NCI-H1417 (cell line): ENCODE measurements around the gene BAIAP3.

ENCODE experiments used
- DNase-seq, 3 experiments: peaks; one replicate each; lab custom pipeline; 2025; lab: John Stamatoyannopoulos, UW

BAIAP3 gene

DNA sequence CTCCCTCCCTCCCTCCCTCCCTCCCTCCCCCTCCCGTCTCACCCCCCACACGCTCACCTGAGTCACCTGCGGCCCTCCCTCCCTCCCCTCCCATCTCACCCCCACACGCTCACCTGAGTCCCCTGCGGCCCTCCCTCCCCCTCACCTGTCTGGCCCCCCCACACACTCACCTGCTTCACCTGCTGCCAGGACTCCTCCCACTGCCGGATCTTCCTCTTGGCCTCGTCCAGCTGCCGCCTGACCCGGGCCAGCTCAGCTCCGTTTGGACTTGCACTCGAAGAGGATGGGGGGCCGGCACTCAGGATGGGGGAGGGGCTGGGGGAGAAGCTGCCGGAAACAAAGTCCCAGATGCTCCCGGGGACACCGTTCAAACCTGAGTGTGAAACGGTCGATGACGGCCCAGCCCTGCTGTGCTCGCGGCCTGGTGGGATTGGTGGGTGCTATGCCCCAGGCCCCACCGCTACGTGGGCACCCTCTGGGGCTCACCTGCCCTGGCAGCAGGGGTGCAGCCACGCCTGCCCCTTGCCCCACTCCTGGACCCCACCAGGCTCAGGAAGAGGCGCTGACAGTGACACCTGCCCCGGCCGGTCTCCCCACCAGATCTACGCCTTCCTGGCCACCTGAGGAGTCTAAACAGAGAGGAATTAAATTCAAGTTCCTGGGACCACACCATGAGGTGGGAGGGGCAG is 34.2 kb downstream of the BAIAP3 start:
- DNase-seq = peak; percentile 66 to 81 (median 79)

DNA sequence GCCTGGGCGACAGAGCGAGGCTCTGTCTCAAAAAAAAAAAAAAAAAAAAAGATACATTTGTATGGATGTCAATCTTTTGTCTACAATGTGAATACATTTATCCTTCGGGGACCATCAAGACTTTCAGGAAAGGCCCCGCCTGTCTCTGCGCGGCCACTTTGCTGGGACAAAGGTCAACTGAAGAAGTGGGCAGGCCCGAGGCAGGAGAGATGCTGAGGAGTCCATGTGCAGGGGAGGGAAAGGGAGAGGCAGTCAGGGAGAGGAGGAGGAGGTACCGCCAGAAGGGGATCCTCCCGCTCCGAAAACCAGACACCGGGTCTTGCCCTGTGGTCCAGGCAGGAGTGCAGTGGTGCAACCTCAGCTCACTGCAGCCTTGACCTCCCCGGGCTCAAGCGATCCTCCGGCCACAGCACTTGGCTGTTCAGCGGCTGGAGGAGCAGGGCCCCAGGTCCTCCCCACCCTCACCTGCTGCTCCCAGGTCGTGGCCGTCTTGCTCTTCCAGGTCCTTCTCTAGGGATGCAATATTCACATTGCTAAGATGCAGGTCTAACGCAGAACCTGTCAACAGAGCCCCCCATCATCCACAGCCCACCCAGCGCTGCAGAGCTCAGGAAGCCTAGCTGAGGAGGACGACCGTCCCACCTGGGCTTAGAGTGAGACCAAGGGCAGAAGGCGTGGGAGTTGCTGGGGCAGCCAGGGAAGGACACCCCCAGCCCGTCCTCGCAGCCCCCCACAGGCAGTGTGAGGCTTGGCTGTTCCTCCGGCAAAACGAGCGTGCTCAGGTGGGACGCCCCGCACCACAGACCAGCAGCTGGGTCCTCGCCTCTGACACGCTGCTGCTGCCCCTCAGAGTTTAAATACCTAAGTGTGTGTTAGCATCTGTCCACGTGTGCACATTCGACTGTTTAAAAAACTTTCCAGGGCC is 37.9 kb downstream of the BAIAP3 start:
- no peak for DNase-seq

DNA sequence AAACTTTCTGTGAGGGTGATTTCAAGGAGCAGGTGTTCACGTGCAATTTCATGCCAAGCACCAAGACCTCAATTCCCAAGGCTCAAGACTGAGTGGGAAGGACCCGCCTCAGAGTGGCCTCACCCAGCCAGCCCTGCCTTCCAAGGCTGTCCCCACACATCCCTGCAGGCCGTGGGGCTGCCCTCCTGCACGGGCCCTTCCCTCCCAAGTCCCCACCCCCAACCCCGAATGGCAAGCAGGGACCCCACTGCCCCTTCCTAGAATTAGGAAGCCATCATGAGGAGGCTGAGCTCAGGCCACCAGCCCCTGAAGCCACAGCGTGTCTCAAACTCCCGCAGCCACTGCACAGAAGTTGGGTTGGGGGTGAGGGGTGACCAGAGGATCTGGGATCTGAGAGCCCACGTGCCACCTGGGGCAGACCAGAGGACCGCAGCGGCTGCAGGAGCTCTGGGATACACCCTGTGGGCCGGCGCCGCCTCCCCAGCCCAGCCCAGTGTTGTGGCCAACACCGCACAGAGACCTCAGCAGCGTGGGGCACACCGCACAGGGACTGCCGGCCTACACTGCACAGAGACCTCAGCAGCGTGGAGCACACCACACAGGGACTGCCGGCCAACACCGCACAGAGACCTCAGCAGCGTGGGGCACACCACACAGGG is 39.0 kb downstream of the BAIAP3 start:
- DNase-seq = no peak

DNA sequence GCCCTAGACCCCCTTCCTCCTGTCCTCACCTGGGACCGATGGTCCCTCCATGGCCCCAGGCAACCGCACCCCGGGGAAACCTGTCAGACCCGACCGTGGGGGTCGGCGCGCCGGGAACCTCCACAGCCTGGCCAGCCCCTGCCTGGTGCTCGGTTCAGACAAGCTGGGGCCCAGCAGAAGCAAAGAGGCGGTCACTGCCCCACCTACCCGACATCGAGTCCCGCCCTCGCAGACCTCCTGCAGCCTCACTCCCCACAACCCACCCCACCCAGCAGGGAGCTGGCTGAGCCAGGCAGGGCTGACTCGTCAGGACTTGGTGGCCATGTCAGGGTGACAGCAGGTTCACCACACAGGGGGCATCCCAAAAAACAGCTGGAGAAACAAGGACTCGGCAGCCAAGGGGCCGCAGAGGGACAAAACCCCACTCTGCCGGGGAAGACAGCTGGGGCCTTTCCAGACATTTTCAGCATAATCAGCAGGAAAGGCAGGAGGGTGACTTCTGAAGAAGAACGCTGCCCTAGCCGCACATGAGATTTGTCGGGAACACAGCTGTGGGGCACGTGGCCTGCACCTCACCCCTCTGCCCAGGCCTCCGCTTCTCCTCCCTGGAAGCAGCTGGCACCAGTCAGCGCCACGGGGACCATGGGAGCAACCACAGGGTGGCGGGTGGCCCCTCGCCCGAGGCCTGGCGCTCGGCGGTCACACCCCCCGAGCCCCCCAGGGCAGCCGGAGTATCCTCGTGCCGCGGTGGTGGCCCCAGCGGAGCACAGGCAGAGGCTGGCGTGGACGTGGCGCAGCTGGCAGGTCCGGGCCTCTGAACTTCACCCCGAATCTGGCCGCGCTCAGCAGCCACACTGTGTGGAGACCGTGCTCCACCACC is 41.2 kb downstream of the BAIAP3 start:
- DNase-seq = no peak

DNA sequence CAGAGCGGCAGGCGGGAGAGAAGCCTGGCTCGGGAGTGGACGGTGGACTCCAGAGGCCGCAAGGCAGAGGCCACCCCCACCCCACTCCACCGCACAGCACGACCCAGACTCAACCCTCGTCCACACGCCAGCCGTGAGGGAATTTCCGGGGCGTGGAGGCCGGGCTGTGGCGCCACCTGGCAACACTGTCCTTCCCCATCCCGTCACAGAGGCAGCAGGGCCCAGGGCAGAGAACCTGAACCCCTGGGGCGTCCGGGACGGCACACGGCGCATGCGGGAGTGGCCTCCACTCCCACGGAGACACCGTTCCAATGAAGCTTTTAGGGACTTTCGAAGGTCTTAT is 41.8 kb downstream of the BAIAP3 start:
- DNase-seq = no peak

DNA sequence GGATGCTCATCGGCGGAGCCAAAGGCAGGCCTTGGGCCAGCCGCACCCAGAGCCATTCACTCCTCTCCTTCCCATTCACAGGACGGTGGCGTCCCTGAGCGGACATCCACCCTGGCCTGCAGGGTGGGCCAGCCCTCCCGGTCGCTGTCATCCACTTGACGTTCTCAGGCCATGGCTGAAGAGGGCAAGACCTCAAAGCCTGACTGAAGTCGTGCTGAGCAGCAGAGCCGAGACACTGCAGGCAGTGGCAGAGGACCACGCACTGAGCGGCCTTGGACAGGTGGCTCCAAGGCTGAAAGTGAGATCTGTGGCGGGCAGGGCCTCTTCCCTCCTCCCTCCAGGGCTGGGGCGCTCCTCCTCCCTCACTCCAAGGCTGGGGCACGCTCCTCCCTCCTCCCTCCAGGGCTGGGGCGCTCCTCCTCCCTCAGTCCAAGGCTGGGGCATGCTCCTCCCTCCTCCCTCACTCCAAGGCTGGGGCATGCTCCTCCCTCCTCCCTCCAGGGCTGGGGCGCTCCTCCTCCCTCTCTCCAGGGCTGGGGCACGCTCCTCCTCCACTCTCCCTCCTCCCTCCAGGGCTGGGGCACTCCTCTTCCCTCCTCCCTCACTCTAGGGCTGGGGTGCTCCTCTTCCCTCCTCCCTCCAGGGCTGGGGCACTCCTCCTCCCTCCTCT is 42.4 kb downstream of the BAIAP3 start:
- DNase-seq = no peak

DNA sequence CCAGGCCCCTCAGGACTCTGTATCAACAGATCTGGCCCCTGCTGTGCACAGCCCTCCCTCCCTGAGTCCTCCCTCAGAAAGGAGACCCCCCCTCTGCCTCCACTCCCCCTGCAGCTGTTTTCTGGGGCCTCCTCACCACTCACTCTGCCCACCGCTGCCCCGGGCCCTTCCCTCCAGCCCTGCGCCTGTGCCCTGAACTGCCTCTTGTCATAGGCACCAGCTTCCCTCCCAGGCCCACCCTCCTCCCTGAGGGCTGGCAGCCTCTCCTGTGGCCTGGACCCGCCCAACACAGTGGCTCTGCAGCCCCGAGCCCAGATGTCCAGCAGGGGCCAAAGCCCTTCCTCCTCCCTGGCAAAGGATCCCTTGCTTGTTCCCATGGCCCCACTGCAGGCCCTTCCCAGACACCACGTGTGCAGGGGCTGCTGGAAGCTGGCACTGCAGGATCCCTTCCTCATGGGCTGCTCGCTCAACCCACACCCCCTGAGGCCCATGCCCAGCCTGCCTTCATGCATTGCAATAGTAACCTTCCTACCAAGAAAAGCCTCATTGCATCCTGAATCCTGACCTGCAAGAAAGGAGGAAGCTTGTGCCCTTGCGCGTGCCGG is 44.1 kb downstream of the BAIAP3 start:
- DNase-seq = no peak

DNA sequence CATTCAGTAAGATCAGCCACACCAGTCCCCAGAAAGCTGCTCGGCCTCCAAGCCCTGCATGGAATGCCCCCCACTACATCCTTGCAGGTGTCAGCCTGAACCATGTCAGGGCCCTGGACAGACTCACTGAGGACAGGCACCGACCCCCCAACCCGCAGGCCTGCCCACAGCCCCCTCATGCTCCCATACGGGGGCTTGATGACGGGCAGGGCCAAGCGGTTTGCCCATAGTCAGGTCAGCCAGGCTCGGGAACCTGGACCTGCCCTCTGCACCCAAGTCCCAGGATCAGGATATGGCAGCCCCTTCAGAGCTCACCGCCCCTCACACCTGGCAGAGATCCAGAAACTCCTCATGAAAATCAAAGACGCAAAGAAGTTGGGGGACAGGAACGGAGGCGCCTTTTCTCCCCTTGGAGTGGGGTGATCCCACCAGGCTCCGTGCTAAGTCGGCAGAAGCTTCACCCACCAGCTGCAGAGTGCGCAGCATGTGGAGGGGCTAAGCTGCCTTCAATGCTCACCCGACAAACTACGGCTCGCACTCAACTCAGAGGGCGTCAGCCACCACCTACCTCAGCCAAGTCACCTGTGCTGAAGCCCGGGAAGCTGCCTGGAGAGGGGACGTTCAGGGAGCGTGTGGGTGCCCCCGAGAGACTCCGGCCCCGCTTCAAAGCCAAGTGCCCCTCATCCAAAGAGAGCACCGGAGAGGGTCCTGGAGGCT is 44.8 kb downstream of the BAIAP3 start:
- peak in 2 of 3 experiments; percentile 7 to 34 for DNase-seq

DNA sequence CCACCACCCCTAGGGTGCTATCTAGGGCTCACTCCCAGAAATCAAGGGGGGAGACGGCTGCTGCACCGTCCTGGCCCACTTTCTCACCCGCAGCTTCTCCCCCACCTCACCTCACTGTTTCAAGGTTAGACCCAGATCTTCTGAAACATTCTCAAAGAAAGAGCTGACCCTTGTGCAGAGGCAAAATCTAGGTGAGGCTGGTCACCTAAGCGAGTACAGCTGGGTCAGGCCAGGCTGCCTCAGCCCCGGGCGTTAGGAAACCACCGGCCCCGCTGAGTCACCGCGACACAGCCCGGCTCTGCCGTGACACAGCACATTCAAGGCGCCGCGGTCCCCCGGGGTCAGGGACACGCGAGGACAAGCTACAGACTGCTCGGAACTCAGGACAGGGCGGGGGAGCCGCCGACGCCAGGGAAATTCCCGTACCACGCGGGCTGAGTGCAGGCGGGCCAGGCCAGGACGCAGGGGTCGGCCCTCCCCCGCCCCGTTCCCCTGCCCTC is 45.4 kb downstream of the BAIAP3 start:
- DNase-seq = peak in 2 of 3 experiments; percentile 60 to 62

DNA sequence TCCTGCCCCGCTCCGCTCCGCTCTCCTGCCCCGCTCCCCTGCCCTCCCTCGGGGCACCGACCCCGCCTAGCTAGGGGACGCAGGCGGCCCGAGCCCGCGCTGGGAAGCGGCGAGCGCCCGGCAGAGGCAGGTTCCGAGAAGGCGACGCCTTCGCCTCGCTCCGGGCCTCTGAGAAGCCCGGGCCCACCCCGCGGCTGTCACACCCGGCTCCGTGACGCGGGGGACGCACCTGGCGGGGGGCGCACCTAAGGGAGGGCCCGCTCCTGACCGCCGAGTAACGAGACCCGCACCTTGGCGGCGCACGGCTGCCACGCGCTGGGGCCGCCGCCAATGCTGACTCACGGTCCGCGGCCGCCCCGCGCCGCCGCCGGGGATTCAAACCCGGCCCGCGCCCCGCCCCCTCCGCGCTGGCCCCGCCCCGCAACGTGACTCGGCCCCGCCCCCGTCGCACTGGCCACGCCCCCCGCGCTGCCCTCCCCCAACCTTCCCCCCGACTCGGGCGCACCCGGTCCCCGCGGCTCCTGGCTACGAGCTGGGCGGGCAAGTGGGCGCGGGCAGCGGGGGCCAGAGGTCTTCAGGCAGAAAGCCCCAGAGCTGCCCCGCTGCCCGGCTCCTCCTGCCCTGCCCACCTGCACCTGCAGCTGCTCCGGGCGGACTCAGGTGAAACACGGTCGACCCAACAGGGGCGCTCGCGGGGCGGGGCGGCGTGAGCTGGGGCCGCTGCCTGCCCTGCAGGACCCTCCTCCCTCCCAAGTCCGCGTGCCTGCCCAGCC is 46.0 kb downstream of the BAIAP3 start:
- DNase-seq = peak; percentile 76 to 81 (median 76)

DNA sequence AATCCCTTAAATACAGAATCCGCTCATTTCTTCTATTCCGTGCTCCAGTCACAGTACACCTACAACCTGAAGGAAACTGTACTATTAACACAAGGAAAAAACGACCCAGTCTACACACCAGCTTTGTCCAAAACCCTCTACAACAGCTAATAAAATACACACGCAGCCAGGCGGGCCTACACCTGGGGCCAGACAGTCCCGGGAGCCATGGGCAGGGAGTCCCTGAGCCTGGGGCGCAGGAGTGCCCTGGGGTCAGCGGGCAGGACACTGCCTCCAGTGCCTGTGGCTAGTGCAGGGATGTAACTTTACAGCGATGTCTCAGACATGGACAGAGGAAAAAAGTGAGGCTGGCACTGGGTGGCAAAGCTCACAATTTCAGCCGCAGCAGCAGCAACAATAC is 46.8 kb downstream of the BAIAP3 start:
- no peak for DNase-seq

DNA sequence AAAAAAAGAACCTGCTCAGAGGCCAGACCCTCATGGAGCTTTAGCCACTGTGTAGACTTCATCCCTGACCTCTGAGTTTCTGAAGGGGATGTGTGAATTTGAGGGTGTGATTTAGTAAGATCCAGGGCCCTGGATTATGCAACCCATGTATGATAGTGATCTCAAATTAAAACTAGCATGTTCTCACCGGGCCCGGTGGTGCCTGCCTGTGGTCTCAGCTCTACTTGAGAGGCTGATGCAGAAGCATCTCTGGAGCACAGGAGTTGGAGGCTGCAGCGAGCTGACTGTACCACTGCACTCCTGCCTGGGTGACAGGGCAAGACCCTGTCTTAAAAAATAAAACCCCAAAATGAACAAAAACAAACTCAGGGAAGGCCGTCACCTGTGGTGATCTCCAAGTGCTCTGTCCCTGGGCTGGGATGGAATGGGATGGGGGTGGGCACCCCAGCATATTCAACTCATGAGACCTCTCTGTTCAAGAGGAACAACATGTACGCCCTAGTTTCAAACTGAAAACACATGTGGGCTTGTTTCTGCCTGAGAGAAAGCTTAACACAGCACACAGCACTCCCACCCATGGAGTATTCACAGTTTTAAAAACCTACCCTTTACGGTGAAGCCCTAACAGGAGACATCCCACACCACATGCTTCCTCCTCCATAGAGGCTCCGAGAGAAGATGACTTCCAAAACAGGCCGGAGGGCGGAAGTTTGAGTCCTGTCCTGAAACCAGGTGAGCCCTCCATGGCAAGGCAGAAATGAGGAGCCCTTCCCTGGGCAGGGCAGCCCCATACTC is 48.4 kb downstream of the BAIAP3 start:
- DNase-seq = no peak

DNA sequence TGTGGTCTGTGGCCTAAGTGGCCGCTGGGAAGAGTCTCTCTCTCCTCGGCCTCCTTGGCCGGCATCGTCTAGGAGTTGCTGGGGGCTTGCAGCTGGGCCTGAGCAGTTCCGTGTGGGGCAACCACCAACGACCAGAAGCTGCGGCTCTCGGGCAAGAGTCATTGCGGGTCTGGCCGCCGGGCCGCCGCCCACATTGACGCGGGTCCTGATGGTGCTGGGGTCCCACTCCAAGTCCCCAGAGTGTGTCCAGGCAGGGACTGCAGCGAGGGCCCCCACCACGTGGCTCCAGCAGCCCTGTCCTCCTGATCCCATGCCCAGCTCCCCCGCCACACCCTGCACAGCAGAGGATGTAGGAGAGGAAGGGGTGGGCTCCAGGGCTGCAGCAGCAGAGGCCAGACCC is 50.1 kb downstream of the BAIAP3 start:
- no peak for DNase-seq

DNA sequence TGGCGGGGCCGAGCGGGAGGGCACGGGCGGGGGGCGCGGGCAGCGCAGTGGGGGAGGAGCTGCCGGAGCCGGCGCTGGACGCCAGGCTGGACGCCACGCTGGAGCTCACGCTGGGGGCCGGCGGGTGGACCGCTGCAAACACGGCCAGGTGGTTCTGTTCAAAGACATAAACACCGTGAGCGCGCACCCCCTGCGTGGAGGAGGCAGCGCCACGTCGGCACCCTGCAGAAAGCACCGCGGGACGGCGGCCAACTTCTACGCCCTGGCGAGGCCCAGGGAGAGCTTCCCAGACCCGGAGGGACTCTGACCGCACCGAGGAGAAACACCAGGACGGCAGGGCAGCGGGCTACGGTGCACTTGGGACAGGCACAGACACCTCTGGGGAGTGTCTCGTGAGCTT is 51.8 kb downstream of the BAIAP3 start:
- DNase-seq = peak in 2 of 3 experiments; percentile 75 to 84

DNA sequence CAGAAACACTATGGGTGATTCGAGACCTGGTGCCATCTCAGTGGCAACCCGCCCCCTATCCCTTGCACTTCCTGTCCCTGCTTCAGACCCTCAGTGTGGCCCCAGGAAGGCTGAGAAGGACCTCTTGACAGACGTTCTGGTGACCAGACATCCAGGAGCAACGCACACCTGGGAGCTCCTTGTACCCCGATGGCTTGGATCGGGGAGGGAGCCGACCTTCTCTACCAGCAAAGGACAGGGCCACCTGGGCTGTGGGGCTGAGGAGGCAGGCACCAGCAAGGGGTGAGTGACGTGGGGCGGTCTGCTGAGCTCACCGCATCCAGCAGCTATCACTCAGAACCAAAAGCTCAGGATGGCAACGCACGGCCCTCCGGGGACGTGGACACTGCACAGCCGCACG is 53.9 kb downstream of the BAIAP3 start:
- DNase-seq = no peak

DNA sequence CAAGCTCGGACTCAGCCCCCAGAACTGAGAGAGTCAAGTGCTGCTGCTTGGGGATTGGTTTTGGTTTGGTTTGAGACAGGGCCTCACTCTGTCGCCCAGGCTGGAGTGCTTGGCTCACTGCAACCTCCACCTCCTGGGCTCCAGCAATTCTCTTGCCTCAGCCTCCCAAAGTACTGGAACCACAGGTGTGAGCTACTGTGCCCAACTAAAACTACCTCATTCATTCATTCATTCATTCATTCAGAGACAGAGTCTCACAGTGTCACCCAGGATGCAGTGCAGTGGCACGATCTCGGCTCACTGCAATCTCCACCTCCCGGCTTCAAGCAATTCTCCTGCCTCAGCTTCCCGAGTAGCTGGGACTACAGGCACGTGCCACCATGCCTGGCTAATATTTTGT is 56.3 kb downstream of the BAIAP3 start:
- no peak for DNase-seq

DNA sequence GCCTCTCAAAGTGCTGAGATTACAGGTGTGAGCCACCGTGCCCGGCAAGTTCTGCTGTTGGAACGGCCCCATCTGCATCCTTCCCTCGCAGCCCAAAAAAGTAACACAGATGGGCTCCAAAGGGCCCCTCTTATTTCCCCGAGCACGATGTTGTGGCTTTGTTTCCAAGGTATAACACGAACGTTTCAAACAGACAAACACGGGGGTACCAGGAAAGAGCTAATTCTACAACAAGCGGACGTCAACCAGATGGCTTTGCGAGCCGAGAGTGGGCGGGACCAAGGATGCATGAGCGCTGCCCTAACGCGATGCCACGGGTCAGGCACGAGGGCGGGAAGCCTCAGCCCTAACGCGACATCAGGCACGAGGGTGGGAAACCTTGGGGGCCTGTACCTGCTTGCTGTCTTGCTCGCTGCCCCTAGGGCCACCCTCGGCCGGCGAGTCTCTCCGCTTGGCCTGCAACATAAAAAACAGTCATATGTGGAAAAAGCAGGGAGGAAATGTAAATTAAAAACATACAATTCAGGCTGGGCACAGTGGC is 56.9 kb downstream of the BAIAP3 start:
- DNase-seq = no peak

DNA sequence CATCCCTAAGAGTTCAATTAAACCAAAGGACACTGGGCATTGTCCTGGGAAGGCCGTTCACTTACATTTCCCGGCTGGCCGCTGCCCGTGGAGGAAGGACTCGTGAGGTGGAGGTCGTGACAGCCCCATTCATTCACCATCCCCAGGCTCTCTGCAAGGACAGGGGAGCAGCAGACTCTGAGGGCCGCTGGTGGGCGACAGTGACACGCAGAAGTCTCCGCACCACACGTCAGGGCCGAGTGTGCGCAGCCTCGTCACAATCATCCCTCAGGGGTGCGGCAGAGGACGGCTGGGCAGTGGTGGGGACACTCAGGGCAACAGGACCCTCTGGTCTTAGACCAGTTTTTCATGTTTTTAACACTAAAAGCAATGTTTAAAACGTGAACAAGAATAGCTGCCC is 59.4 kb downstream of the BAIAP3 start:
- DNase-seq = no peak
